HG02981 (cell line): ENCODE data around the gene TBCE.

Experiments used
- ATAC-seq: cut with Tn5 transposase; IDR thresholded peaks from one replicate; pipeline ENCODE4 v1.9.1; 2021; ENCODE audit warnings: mild to moderate bottlenecking, moderate library complexity; ENCODE audit not compliant: unreplicated experiment

TBCE gene

GRCh38 chr1:235367000-235367908 lies at the start of gene TBCE:
Gene TBCE, plus strand, starts transcription at chr1:235367427. Its CDS starts 12,623 bp downstream, at chr1:235380050.
- ATAC-seq, result peak; percentile 100

GRCh38 chr1:235319255-235319654 lies 48.0 kb upstream of the TBCE start:
- no peak for ATAC-seq

- ATAC-seq, result no peak
Measured at GRCh38 chr1:235320521-235321179, 46.6 kb upstream of the TBCE start.

GRCh38 chr1:235324296-235324695 lies 42.9 kb upstream of the TBCE start:
- no peak for ATAC-seq

GRCh38 chr1:235325139-235325538 lies 42.1 kb upstream of the TBCE start:
- no peak for ATAC-seq

GRCh38 chr1:235325854-235326253 lies 41.4 kb upstream of the TBCE start:
- ATAC-seq, result no peak

GRCh38 chr1:235326719-235327558 lies 40.3 kb upstream of the TBCE start:
- no peak for ATAC-seq

GRCh38 chr1:235327559-235328270 lies 39.5 kb upstream of the TBCE start, which contains the start of gene ARID4B:
Gene ARID4B, minus strand, starts transcription at chr1:235328179. Its CDS starts 1,260 bp downstream, at chr1:235326919.
- peak; percentile 1 for ATAC-seq

- ATAC-seq, result peak; percentile 67
Measured at GRCh38 chr1:235328271-235329138, 38.7 kb upstream of the TBCE start, which contains the start of gene GGPS1. Gene GGPS1, plus strand, starts transcription at chr1:235328570. Its CDS starts 6,695 bp downstream, at chr1:235335265.

GRCh38 chr1:235329139-235329902 lies 37.9 kb upstream of the TBCE start:
- peak; percentile 22 for ATAC-seq

- no peak for ATAC-seq
Measured at GRCh38 chr1:235330918-235331285, 36.3 kb upstream of the TBCE start.

- no peak for ATAC-seq
Measured at GRCh38 chr1:235331401-235331800, 35.8 kb upstream of the TBCE start.

GRCh38 chr1:235336903-235337302 lies 30.3 kb upstream of the TBCE start:
- no peak for ATAC-seq

GRCh38 chr1:235339746-235340145 lies 27.5 kb upstream of the TBCE start:
- ATAC-seq, result no peak

GRCh38 chr1:235341334-235341733 lies 25.9 kb upstream of the TBCE start:
- ATAC-seq, result no peak

- no peak for ATAC-seq
Measured at GRCh38 chr1:235342039-235342438, 25.2 kb upstream of the TBCE start.

- ATAC-seq, result no peak
Measured at GRCh38 chr1:235342471-235342870, 24.8 kb upstream of the TBCE start.

- ATAC-seq, result no peak
Measured at GRCh38 chr1:235343726-235344125, 23.5 kb upstream of the TBCE start.

- ATAC-seq, result no peak
Measured at GRCh38 chr1:235351441-235351840, 15.8 kb upstream of the TBCE start.
